Nephron (organoid): ENCODE data around the gene LCN9.
"Not testable (repeated sequence)": the region's sequence is repeated elsewhere in the genome, so short reads cannot be mapped to it uniquely, and the experiment has no call there.

Experiments
- H3K27ac Mint-ChIP-seq, 3 experiments: 2 replicates each; pipeline ENCODE4 v1.8.0; 2020; ENCODE audit warnings: mixed read lengths in 3 of 3, mild to moderate bottlenecking in 2 of 3, moderate library complexity in 1 of 3
- H3K27me3 Mint-ChIP-seq: 2 replicates; pipeline ENCODE4 v1.8.0; 2021; ENCODE audit warnings: low read depth, mild to moderate bottlenecking, moderate library complexity, mixed read lengths
- H3K36me3 Mint-ChIP-seq: 2 replicates; pipeline ENCODE4 v1.8.0; 2020; ENCODE audit warnings: low read depth, mixed read lengths
- H3K4me1 Mint-ChIP-seq: 2 replicates; pipeline ENCODE4 v1.8.0; 2020; ENCODE audit warnings: mixed read lengths
- H3K4me3 Mint-ChIP-seq, 3 experiments: 2 replicates each; pipeline ENCODE4 v1.8.0; 2020; ENCODE audit warnings: mild to moderate bottlenecking in 3 of 3, mixed read lengths in 3 of 3, moderate library complexity in 2 of 3
- H3K9me3 Mint-ChIP-seq: 2 replicates; pipeline ENCODE4 v1.8.0; 2020; ENCODE audit warnings: mixed read lengths
- CTCF ChIP-seq, 3 experiments: fragments of 200-600 bp; sonication (generic); IDR thresholded peaks; one replicate each; pipeline ENCODE4 v1.5.0; 2021; ENCODE audit warnings: antibody characterized with exemption in 3 of 3; ENCODE audit not compliant: unreplicated experiment in 3 of 3

The LCN9 gene

GRCh38 chr9:135620558-135620957, 42.6 kb upstream of the LCN9 start:
- no peak for TF ChIP-seq CTCF (IDR thresholded peaks at IDR 0.05; ENCODE audit: unreplicated experiment in 3 of 3)
- Mint-ChIP-seq H3K27ac (no peak overlapping the region), H3K4me3 (no peak overlapping the region), H3K9me3 (no peaks in the 10 kb centered on the region), H3K4me1 (no peaks in the 10 kb centered on the region), H3K36me3 (no peaks in the 10 kb centered on the region), H3K27me3 (peaks cover 9% of the 10 kb centered on the region)

- no peaks in the 10 kb centered on the region for H3K36me3 Mint-ChIP-seq
- no peaks in the 10 kb centered on the region for H3K4me1 Mint-ChIP-seq
- no peak overlapping the region for H3K27ac Mint-ChIP-seq
- no peak overlapping the region for H3K4me3 Mint-ChIP-seq
- H3K27me3 Mint-ChIP-seq = peaks cover 9% of the 10 kb centered on the region
- H3K9me3 Mint-ChIP-seq = peaks cover 11% of the 10 kb centered on the region
- no peak for TF ChIP-seq CTCF (IDR thresholded peaks at IDR 0.05; ENCODE audit: unreplicated experiment in 3 of 3)
Observed at GRCh38 chr9:135622415-135623020, 40.6 kb upstream of the LCN9 start.

GRCh38 chr9:135624282-135624681, 38.8 kb upstream of the LCN9 start:
- H3K9me3 Mint-ChIP-seq = peaks cover 18% of the 10 kb centered on the region
- H3K36me3 Mint-ChIP-seq = no peaks in the 10 kb centered on the region
- no peaks in the 10 kb centered on the region for H3K4me1 Mint-ChIP-seq
- no peak for TF ChIP-seq CTCF (IDR thresholded peaks at IDR 0.05; ENCODE audit: unreplicated experiment in 3 of 3)
- peaks cover 4% of the 10 kb centered on the region for H3K27me3 Mint-ChIP-seq
- H3K27ac Mint-ChIP-seq = no peak overlapping the region
- no peak overlapping the region for H3K4me3 Mint-ChIP-seq

DNA sequence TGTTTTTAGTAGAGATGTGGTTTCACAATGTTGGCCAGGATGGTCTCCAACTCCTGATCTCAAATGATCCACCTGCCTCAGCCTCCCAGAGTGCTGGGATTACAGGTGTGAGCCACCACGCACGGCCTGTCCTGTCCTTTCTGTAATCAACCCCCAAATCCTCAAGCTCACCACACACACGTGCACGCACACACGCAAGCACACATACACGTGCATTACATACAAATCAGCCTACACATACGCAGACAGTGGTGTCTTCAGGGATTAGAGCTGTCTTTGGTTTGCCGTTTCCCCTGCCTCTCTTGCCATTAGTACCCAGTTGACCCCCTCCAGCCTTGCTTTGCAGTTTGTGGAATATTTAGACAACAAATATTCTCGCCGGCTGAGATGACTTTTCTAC, 30.3 kb upstream of the LCN9 start:
- H3K36me3 Mint-ChIP-seq = no peaks in the 10 kb centered on the region
- peaks cover 35% of the 10 kb centered on the region for H3K27me3 Mint-ChIP-seq
- no peak overlapping the region for H3K4me3 Mint-ChIP-seq
- H3K9me3 Mint-ChIP-seq = peaks cover 27% of the 10 kb centered on the region
- no peaks in the 10 kb centered on the region for H3K4me1 Mint-ChIP-seq
- TF ChIP-seq CTCF (IDR thresholded peaks at IDR 0.05; ENCODE audit: unreplicated experiment in 3 of 3) = no peak
- no peak overlapping the region for H3K27ac Mint-ChIP-seq

- H3K4me3 Mint-ChIP-seq, H3K4me1 Mint-ChIP-seq, H3K36me3 Mint-ChIP-seq, H3K27ac Mint-ChIP-seq: not testable (repeated sequence)
- H3K9me3 Mint-ChIP-seq = peaks cover 20% of the 10 kb centered on the region
- H3K27me3 Mint-ChIP-seq = peaks cover 54% of the 10 kb centered on the region
Observed at GRCh38 chr9:135636930-135637530, 26.1 kb upstream of the LCN9 start.

- H3K36me3 Mint-ChIP-seq = no peaks in the 10 kb centered on the region
- H3K27me3 Mint-ChIP-seq = peaks cover 45% of the 10 kb centered on the region
- H3K9me3 Mint-ChIP-seq = peaks cover 29% of the 10 kb centered on the region
- TF ChIP-seq CTCF (IDR thresholded peaks at IDR 0.05; ENCODE audit: unreplicated experiment in 3 of 3) = no peak
- H3K4me1 Mint-ChIP-seq = no peaks in the 10 kb centered on the region
- no peak within 1 kb of the TSS for H3K27ac Mint-ChIP-seq
- no peak within 1 kb of the TSS for H3K4me3 Mint-ChIP-seq
Observed at GRCh38 chr9:135639196-135639595, 23.9 kb upstream of the LCN9 start, which contains the start of gene GLT6D1. Gene GLT6D1 (minus strand): TSS chr9:135639540. CDS start chr9:135639187, 353 bp downstream.
